NOMO-1 treated with DMSO at 0.1 percent for 48 hours (cell line): Measurements from ENCODE around the gene TMEM255B.

Experiments
- DNase-seq: peaks from one replicate; lab custom pipeline; 2025; ENCODE audit not compliant: unreplicated experiment; lab: John Stamatoyannopoulos, UW

TMEM255B gene

GRCh38 chr13:113801289-113801961 lies 42.4 kb downstream of the TMEM255B start:
- no peak for DNase-seq

GRCh38 chr13:113802090-113802531 lies 43.1 kb downstream of the TMEM255B start:
- DNase-seq: no peak

GRCh38 chr13:113802761-113803160 lies 43.7 kb downstream of the TMEM255B start:
- no peak for DNase-seq

GRCh38 chr13:113803409-113804016 lies 44.5 kb downstream of the TMEM255B start:
- DNase-seq: no peak

GRCh38 chr13:113804017-113804702 lies 45.1 kb downstream of the TMEM255B start:
- no peak for DNase-seq

- no peak for DNase-seq
Measured at GRCh38 chr13:113804703-113805430, 45.8 kb downstream of the TMEM255B start.

GRCh38 chr13:113805431-113806103 lies 46.5 kb downstream of the TMEM255B start:
- DNase-seq: no peak

- no peak for DNase-seq
Measured at GRCh38 chr13:113806104-113806471, 47.1 kb downstream of the TMEM255B start.

GRCh38 chr13:113806526-113806925 lies 47.5 kb downstream of the TMEM255B start:
- no peak for DNase-seq

- no peak for DNase-seq
Measured at GRCh38 chr13:113808058-113808834, 49.2 kb downstream of the TMEM255B start.

GRCh38 chr13:113809934-113810333 lies 50.9 kb downstream of the TMEM255B start:
- DNase-seq: no peak

GRCh38 chr13:113810640-113811039 lies 51.6 kb downstream of the TMEM255B start:
- DNase-seq: no peak

GRCh38 chr13:113811081-113811928 lies 52.3 kb downstream of the TMEM255B start:
- DNase-seq: no peak

GRCh38 chr13:113812178-113813040 lies 53.4 kb downstream of the TMEM255B start:
- no peak for DNase-seq

- DNase-seq: no peak
Measured at GRCh38 chr13:113813070-113813748, 54.2 kb downstream of the TMEM255B start.

- no peak for DNase-seq
Measured at GRCh38 chr13:113813749-113814434, 54.9 kb downstream of the TMEM255B start.

- DNase-seq: no peak
Measured at GRCh38 chr13:113814435-113814821, 55.4 kb downstream of the TMEM255B start.
